HG03025 (cell line): Measurements from ENCODE around the gene MYO1A.
"Not testable (repeated sequence)": the region's sequence is repeated elsewhere in the genome, so short reads cannot be mapped to it uniquely, and the experiment has no call there.

ENCODE experiments used
- ATAC-seq: cut with Tn5 transposase; IDR thresholded peaks from one replicate; pipeline ENCODE4 v1.9.1; 2021; ENCODE audit warnings: mild to moderate bottlenecking, moderate library complexity; ENCODE audit not compliant: unreplicated experiment, low FRiP score

Gene MYO1A

DNA sequence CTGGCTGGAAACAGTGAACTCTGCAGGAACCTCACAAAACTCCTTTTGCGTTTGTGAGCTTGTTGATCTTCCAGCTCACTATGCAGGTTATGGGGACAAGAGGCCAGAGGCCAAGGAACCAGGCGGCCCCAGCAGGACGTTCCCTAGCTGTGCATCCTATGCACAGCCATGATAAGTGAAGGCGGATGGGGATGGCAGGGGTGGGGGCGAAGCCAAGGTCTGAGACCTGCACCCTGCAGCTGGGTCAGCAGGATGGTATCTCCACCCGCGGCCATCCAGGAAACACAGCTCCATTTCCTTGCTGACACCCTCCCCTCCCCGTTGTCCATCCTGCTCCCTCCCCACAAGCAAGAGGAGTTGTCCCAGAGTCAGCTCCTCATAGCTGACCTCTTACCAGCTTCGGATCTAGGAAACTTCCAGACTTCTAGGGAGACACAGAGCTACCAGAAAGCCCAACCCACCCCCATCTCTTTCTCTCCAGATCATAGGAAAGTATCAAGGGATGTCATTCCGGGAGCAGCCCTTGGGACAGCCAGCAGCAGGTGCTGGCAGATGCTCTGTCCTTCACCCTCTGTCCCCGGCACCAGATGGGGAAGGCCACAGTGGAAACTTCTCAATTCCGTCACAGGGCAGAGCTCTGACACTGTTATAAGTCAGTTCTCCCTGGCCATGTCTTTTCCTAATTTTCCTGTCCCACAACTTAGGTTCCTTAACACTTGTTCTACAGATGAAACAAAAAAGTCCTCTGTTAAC, 53.0 kb downstream of the MYO1A start:
- ATAC-seq, result no peak

DNA sequence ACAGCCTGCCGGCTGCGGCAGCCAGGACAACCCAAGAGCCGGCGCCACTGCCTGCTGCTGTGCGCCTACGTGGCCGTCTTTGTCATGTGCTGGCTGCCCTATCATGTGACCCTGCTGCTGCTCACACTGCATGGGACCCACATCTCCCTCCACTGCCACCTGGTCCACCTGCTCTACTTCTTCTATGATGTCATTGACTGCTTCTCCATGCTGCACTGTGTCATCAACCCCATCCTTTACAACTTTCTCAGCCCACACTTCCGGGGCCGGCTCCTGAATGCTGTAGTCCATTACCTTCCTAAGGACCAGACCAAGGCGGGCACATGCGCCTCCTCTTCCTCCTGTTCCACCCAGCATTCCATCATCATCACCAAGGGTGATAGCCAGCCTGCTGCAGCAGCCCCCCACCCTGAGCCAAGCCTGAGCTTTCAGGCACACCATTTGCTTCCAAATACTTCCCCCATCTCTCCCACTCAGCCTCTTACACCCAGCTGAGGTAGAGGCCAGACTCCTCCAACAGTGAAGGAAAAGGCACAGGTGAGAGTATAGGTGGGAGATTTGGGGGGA, 53.9 kb downstream of the MYO1A start:
- no peak for ATAC-seq

DNA sequence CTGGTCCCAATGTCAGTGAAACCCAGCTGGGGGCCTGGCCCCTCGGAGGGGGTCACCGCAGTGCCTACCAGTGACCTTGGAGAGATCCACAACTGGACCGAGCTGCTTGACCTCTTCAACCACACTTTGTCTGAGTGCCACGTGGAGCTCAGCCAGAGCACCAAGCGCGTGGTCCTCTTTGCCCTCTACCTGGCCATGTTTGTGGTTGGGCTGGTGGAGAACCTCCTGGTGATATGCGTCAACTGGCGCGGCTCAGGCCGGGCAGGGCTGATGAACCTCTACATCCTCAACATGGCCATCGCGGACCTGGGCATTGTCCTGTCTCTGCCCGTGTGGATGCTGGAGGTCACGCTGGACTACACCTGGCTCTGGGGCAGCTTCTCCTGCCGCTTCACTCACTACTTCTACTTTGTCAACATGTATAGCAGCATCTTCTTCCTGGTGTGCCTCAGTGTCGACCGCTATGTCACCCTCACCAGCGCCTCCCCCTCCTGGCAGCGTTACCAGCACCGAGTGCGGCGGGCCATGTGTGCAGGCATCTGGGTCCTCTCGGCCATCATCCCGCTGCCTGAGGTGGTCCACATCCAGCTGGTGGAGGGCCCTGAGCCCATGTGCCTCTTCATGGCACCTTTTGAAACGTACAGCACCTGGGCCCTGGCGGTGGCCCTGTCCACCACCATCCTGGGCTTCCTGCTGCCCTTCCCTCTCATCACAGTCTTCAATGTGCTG, 54.6 kb downstream of the MYO1A start:
- no peak for ATAC-seq

DNA sequence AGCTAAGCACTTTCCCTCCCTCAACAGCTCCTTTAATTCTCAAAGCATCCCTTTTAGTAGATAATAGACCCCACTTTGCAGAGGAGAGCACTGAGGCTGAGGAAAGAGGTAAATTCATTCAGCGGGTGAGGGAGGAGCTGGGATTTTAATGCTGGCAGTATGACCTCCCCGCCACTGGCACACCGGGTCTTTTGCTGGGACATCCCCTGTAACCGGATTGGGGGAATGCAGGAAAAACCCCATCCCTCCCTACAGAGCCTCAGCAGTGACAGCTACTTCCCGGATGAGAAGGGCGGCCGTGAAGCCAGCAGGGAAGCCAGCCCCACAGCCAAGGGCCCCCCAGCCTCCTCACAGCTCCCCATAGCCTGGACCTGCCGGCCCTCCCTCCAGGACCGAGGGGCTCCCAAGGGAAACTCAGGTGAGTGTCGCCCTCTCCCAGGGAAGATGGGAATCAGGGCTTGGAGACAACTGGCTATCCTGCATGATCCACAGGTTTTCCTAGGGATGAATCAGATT, 55.6 kb downstream of the MYO1A start:
- no peak for ATAC-seq

DNA sequence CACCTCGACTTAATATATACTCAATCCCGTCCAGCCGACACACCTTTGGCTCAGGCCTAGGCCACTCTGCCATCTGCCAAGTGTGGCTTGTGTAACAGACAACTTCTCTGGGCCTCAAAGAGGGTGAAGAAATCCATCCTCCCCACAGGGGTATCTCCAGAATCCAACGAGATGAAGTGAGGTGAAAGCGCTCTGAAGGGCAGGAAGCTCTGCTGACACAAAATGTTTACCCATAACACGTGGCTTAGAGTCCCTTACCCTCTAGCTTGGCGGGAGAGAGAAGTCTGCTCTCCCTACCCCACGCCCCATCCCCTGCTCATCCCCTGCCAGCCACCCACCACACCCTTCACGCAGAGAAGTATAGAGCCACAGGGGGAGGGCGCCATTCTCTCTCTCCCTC, 56.6 kb downstream of the MYO1A start:
- no peak for ATAC-seq

DNA sequence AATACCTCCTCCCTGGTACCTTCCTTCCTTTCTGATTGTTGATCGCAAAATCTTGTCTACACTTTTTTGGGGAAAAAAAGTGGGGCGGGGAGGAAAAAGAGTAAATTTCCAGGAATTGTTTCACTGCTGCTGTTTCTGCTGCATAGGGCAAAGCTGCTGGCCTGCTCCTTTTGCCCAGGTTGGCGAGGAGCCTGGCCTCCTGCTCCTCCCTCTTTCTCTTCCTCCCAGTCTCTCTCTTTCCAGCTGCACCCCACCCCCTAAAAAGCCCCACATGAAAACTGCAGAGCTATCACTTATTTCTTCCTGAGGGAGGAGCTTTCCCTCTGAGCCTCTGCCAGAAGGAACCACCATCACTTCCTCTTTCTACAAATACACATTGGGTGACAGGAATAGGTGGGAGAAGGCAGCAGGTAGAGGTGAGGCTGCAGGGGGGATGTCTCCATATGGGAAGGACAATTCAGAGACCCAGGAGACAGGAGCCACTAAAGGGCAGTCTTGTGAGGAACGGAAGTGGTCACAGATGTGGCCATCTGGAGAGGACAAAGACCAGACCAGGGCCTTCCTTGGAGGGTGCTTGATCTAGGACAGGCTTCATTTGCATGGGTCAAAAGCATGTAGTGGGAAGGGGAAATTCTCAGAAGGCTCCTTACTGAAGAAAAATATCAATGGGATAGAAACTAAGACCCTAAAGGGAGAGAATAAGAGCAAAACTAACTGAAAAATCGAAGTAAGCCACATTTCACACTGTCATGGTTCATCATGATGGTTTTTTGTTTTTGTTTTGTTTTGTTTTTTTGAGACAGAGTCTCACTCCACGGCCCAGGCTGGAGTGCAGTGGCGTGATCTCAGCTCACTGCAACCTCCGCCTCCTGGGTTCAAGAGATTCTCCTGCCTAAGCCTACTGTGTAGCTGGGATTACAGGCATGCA, 58.3 kb downstream of the MYO1A start:
- ATAC-seq, result no peak

DNA sequence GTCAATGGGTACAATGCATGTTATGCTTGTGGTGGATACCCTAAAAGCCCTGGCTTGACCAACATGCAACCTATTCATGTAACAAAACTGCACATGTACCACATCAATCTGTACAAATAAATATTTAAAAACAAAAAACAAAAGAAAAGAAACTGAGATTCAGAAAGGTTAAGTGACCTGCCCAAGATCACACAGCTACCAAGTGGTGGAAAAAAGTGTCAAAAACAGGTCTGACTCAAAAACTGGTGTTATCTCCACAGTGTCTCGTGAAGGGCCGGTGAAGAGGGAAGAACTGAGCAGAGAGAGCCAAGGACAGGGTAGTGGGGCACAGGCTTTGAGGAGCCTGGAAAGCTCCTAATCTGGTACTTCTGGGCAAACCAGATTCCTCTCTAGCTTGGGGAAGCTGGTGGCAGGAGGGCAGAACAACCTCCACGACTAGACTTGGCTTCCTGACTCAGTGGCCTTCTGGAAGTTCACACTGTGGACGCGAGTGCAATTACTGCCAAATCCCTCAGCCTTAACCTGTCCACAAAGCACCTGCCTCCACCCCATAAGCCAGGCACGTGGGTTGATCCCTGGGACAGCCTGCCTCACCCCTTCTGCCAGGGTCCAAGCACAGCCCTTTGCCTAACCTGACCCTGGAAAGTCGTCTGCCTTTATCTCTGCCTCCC, 59.1 kb downstream of the MYO1A start:
- no peak for ATAC-seq

DNA sequence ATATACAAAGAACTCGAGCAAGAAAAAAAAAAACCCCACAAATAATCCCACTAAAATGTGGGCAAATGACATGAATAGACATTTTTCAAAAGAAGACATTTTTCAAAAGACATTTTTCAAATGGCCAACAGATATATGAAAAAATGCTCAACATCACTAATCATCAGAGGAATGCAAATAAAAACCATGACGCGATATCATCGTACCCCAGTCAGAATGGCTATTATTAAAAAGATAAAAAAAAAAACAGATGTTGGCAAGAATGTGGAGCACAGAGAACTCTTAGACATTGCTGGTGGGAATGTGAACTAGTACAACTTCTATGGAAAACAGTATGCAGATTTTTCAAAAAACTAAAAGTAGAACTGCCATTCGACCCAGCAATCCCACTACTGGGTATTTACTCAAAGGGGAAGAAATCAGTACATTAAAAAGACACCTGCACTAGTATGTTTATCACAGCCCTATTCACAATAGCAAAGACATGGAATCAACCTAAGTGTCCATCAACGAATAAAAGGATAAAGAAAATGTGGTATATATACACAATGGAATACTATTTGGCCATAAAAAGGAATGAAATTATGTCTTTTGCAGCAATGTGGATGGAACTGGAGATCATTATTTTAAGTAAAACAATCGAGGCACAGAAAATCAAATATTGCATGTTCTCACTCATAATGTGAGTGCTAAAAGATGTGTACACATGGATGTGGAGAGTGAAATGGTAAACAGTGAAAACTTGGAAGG, 59.9 kb downstream of the MYO1A start:
- ATAC-seq, result no peak

DNA sequence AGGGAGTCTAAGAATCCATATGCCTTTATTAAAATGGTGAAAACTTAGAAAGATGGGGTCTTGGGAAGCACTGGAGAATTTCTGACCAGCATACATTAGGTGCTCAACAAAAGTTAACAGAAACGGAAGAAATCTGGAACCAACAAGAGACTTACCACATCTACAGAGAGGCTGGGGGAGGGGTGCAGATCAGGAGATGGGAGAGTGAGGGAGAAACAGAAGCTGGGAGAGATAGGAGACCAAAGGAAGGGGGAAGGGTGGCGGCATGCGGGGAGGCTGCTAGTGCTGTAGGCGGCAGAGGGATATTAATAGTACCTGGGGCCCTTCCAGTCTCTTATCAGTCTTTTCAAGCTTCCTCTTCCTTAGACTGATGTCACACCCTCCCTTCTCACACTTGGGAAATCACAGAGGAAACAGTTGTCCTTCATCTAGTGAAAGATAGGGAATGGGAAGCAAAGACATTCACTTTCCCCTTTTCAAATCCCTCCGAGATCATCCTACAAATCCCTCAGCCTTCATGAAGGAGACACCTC, 61.7 kb downstream of the MYO1A start:
- no peak for ATAC-seq

DNA sequence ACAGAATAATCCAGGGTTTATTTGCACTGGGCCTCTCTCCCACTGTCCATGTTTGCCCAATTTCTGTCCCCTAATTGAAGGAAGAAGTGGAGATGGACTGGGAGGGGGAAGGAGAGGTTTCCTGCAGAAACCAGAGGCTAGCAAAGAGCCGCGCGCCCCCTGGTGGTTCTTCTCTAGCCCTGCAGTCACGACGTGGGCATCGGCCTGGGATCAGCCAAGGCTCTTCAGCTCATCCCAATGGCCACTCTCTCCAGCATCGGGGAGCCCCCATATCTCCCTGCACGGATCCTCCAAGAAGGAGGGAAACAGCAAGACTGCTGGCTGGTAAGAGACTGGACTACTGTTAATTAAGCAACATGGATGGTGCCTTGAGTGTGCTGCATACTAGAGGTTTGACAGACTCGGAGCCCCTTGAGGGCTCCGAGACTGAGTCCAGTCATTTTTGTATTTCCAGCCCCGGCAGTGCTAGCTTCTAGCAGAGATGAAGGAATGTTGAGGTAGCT, 62.3 kb downstream of the MYO1A start:
- no peak for ATAC-seq

DNA sequence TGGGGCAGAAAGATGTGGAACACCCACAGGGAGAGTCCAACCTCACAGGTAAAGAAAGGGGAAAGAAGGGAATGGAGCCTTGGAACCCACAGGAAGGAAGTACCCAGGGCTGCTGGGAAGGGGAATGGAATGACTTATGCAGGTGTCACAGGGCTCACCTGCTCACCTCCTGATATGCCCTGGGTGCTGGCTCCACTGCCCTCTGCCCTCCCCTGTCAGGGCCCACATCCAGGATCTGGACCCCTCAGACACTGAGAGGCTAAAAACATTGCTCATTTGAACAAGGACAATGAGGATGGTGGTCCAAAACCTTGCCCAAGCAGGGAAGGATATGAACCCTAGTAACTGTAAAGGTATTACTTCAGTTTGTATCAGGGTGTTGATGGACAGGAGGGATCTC, 62.9 kb downstream of the MYO1A start:
- ATAC-seq, result no peak

DNA sequence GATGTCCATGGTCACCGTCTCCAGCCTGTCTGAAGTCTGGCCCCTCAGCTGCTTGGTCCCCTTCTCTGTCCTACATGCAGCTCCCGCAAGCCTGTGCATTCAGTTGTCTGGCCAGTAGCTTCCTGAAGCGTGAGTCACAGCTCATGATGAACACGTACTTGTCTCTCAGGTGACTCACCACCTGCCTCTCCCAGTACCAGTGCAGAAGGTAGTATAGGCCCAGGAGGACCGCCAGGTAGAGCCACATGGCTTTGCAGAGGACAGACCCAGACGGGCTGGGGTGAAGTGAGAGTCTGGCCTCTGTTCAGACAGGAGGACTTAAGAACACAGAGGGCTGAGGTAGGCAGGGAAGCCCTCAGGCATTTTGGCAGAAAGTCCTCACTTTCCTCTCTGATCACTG, 64.2 kb downstream of the MYO1A start:
- ATAC-seq, result not testable (repeated sequence)

DNA sequence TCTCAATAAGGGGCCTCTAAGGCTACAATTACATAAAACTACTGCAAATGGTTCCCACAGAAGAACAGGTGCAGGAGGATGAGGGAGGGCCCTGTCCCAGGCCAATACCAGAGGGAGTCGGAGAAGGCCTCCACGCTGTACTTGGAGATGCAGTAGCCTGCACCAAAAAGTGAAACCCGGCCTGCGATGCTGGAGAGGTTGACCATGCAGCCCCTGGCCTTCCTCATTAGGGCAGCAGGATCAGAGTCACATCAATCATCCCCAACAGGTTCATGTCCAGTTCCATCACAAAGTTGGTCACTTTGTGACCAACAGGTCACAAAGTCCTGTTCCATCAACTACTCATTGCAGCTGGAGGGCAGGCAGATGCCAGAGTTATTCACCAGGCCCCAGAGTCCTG, 66.5 kb downstream of the MYO1A start:
- ATAC-seq, result no peak

DNA sequence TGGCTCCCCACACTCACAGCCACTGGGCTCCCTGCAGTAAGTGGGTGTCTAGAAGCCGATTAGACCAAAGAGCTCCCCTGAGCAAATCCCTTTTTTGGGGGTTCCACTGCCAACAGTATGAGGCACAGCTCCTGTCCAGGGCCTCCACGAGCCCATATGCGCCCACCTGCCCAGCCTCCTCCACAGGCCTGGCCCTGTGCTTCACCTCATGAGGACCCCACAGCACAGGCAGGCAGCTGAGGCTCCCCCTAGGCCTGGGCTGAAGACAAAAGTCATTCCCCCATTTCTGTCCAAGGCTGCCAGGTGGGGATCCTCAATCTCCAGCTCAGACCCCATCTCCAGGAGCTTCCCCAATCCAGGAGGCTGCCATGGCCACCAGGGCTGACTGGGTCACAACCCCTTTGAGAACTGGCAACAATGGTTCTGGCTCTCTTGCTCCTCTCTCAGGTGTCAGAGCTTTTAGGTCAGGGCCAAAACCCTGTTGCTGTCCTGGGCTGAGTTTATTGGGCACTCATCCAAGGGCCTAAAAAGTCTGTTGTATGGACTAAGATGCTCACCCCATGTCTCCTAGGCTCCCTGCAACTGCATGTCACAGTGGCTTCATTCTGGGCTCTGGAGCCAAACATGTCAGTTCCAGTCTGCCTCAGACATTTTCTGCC, 67.2 kb downstream of the MYO1A start:
- not testable (repeated sequence) for ATAC-seq

DNA sequence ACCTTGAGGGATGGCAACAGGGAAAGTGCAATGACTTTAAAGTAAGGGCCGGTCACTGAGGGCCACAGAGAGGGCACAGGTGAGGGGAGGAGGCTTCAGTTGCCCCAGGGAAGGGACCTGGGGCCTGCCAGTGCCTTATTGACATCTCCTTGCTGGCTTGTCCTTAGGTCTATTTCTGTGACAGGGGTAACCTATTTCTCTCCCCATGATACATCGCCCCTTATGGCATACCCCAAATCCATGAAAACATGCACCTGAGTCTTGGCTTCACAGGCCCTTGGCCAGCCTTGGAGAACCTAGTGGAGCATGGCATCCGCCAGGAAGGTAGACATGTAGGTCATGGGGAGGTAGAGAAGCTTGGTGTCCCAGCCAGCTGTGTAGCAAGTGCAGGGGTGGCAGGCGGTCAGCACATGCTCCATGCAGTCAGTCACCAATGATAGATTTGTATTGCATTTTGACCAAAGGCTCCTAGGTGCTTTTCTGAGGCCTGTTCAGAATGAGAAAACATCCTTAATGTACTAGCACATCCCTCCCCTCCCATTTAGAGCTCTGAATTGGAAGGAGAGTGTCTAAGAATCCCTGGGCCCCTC, 68.9 kb downstream of the MYO1A start:
- ATAC-seq, result no peak

DNA sequence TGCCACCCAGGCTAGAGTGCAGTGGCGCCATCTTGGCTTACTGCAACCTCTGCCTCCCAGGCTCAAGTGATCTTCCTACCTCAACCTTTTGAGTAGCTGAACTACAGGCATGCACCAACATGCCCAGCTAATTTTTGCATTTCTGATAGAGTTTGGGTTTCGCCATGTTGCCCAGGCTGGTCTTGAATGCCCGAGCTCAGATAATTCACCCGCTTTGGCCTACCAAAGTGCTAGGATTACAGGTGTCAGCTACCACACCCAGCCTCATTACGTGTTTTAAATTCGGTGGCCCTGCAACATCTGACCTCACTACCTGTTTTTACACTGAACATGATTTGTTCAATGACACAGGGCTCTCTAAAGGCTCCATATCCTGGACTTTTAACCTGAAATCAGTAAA, 69.7 kb downstream of the MYO1A start:
- no peak for ATAC-seq

DNA sequence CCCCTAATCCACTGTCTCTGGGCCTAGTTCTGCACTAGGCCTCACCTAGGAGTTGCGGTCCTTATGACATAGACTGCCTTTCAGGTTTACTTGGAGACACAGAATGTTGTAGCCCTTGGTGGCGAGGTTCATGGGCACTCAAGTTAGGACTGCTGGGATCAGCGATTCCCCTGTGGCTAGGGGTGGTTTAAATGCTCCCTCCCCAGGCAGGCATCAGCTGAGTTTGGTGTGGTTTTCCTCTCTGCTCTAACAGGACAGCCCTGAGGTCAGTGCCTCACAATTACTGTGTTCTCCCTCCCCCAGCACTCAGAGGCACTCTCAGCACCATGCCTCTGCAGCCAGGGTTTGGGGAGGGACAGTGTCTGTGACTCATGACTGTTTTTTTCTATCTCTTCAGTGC, 70.3 kb downstream of the MYO1A start:
- ATAC-seq, result no peak
